Measurements from ENCODE around the gene PKMYT1. TPM values are rescaled to one million over a fixed set of nuclear protein-coding genes. Genes with fewer than 3 reads are reported as not detected.

The PKMYT1 gene
- total RNA-seq, 1 donor from 2014 or later: 6.9 TPM

GRCh38 chr16:3017794-3018506, 37.7 kb upstream of the PKMYT1 start, which contains the start of gene CLDN6:
Gene CLDN6 (minus strand): TSS chr16:3018183. CDS start chr16:3016021, 2,162 bp downstream.
- Histone ChIP-seq H3K4me3 (no peak within 1 kb of the TSS), H3K27me3 (peaks cover 5% of the 10 kb centered on the region), H3K27ac (no peak within 1 kb of the TSS), H3K36me3 (no peaks in the 10 kb centered on the region), H3K9me3 (no peaks in the 10 kb centered on the region), H3K4me1 (peaks cover 32% of the 10 kb centered on the region)
- TF ChIP-seq CTCF (IDR thresholded peaks at IDR 0.05): no peak
- no peak for TF ChIP-seq POLR2AphosphoS5 (IDR thresholded peaks at IDR 0.05; ENCODE audit: insufficient read depth in 1 of 2, low read depth in 1 of 2)
- TF ChIP-seq POLR2A (IDR thresholded peaks at IDR 0.05): no peak
- intact Hi-C loops (cut with DNase I): no loop called here
- no peak for DNase-seq (ENCODE audit: extremely low spot score in 2 of 2)

GRCh38 chr16:3017344-3017743, 37.1 kb upstream of the PKMYT1 start:
- Histone ChIP-seq H3K27me3 (peaks cover 9% of the 10 kb centered on the region), H3K27ac (no peak overlapping the region), H3K4me3 (no peak overlapping the region), H3K4me1 (peaks cover 26% of the 10 kb centered on the region), H3K36me3 (no peaks in the 10 kb centered on the region), H3K9me3 (no peaks in the 10 kb centered on the region)
- TF ChIP-seq POLR2AphosphoS5 (IDR thresholded peaks at IDR 0.05; ENCODE audit: insufficient read depth in 1 of 2, low read depth in 1 of 2): no peak
- no peak for TF ChIP-seq POLR2A (IDR thresholded peaks at IDR 0.05)
- TF ChIP-seq CTCF (IDR thresholded peaks at IDR 0.05): no peak
- intact Hi-C loops (cut with DNase I): no loop called here
- no peak for DNase-seq (ENCODE audit: extremely low spot score in 2 of 2)

GRCh38 chr16:3015865-3016521, 35.7 kb upstream of the PKMYT1 start:
- Histone ChIP-seq H3K27ac (no peak overlapping the region), H3K27me3 (peaks cover 16% of the 10 kb centered on the region), H3K4me3 (no peak overlapping the region), H3K9me3 (no peaks in the 10 kb centered on the region), H3K36me3 (no peaks in the 10 kb centered on the region), H3K4me1 (peaks cover 12% of the 10 kb centered on the region)
- DNase-seq (ENCODE audit: extremely low spot score in 2 of 2): no peak
- TF ChIP-seq POLR2A (IDR thresholded peaks at IDR 0.05): no peak
- TF ChIP-seq POLR2AphosphoS5 (IDR thresholded peaks at IDR 0.05; ENCODE audit: insufficient read depth in 1 of 2, low read depth in 1 of 2): no peak
- no peak for TF ChIP-seq CTCF (IDR thresholded peaks at IDR 0.05)
- intact Hi-C loops (cut with DNase I): no loop called here

GRCh38 chr16:3014971-3015370, 34.7 kb upstream of the PKMYT1 start:
- no peak for DNase-seq (ENCODE audit: extremely low spot score in 2 of 2)
- no peak overlapping the region for H3K4me3 ChIP-seq
- no peaks in the 10 kb centered on the region for H3K36me3 ChIP-seq
- no peak overlapping the region for H3K27ac ChIP-seq
- no peak for TF ChIP-seq POLR2AphosphoS5 (IDR thresholded peaks at IDR 0.05; ENCODE audit: insufficient read depth in 1 of 2, low read depth in 1 of 2)
- no peak for TF ChIP-seq POLR2A (IDR thresholded peaks at IDR 0.05)
- TF ChIP-seq CTCF (IDR thresholded peaks at IDR 0.05): no peak
- peaks cover 5% of the 10 kb centered on the region for H3K4me1 ChIP-seq
- H3K27me3 ChIP-seq: peaks cover 16% of the 10 kb centered on the region
- intact Hi-C loops (cut with DNase I): no loop called here
- no peaks in the 10 kb centered on the region for H3K9me3 ChIP-seq
